ENCODE results near the gene OR13G1.

Gene OR13G1

GRCh38 chr1:247638011-247638410 is 41.5 kb downstream of the OR13G1 start:
- no peak overlapping the region for H3K4me3 Mint-ChIP-seq
- H3K27me3 Mint-ChIP-seq = peaks cover 28% of the 10 kb centered on the region
- H3K27ac Mint-ChIP-seq = no peak overlapping the region
- H3K4me1 Mint-ChIP-seq = no peaks in the 10 kb centered on the region
- H3K9me3 Mint-ChIP-seq = peaks cover 8% of the 10 kb centered on the region
- H3K36me3 Mint-ChIP-seq = no peaks in the 10 kb centered on the region

- H3K9me3 Mint-ChIP-seq = no peaks in the 10 kb centered on the region
- no peak overlapping the region for H3K27ac Mint-ChIP-seq
- no peaks in the 10 kb centered on the region for H3K4me1 Mint-ChIP-seq
- no peak overlapping the region for H3K4me3 Mint-ChIP-seq
- H3K27me3 Mint-ChIP-seq = peaks cover 2% of the 10 kb centered on the region
- no peaks in the 10 kb centered on the region for H3K36me3 Mint-ChIP-seq
These were observed 51.6 kb downstream of the OR13G1 start for GRCh38 chr1:247627951-247628350.

All from activated naive CD4-positive, alpha-beta T cell treated with anti-CD3 and anti-CD28 coated beads, Interleukin-2, amount 50 U/mL, for 24 hours (primary cell).